Fibroblast of skin of abdomen (primary cell): Measurements from ENCODE around the gene IMP3.

Experiments
- DNase-seq: peaks from one replicate; pipeline ENCODE4 v3.0.0-alpha.2; 2013

IMP3 gene

DNA sequence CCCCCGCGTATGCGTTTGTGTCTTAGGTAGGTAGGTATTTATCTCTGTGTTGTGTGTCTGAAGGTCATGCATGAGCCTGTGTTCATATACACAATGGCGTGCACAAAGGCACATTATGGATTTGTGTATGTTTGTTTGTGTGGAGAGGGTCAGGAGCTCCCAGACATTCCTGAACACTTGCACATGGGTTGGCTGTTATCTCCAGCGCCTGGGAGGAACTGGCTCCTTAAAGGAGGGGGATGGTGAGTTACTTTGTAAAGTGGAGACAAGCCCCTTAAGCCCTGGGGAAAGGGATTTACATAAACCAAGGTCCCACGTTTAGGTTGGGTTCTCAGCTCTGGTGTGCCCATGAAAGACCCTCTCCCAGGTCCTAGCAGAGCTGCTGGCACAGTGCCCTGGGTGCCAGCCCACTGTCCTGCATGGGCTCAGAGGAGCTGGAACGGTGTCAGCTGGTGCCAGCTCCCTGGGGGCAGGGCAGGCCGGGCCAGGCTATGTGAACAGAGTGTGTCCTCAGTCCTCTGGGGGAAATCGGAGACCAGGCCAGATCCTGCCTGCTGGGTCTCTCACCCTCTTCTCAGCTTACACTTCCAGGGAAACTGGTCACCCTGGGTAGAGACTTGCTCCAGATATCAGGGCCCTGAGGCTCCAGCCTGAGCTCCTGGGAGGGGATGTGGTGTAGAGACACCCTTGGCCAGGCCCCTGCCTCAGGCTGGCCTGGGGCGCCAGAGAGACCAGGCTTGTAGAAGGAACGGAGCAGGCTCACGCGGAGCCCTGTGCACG, 32.8 kb upstream of the IMP3 start:
- DNase-seq: peak; percentile 85

DNA sequence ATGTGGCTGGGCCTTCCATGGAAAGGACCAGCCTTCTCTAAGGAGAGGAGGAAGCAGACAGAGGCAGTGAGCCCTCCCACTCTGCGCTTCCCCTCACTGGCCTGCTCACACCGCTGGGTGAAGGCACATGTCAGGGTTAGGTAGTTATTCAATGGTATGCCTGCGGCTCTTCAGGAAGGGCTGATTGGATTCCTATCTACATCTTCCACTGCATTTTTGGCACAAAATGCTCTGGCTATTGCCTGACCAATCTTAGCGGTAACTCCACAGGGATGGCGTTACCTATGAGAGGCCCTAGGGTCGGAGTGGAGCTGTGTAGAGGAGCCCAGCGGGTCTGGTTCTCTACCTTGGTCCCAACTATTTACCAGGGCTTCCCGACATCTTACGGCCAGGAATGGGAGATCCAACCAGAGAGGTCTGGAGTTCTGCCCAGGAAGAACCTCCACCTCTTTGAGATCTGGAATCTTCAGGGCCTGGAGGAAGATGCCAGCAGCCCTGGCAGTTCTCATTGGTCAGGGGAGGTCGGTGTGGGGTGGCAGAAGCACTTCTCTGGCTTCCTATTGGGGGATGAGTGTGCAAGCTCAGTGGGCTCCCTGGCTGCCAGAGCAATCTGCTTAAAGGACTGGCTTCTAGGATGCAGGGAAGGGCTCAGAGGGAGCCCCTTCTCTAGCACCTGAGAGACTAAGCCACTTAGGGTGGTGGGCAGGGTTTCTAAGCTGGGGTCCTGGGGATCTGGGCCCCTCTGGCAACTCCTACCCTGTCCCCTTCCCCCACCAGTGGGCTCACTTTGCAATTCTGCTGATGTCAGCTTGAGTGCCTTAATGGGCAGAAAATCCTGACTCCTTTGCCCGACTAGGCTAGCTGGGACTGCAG, 31.9 kb upstream of the IMP3 start:
- DNase-seq: peak; percentile 38

DNA sequence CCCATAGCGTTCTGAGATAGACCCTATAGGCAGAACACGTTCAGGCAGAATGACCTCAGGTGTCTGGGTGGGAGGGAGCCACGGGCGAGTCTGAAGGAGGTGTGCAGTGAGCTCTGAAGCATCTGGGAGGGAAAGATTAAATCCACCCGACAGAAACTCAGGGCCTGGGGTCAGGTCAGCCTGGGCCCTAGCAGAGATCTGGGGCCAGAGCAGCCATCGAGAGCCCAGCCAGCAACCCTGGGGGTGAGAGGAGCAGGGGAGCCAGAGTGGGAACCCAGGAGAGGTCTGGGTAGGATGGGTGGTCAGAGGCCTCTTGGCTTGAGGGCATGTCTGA, 29.8 kb upstream of the IMP3 start:
- DNase-seq: no peak

- peak; percentile 43 for DNase-seq
Observed at GRCh38 chr15:75669191-75669878, 29.3 kb upstream of the IMP3 start.

GRCh38 chr15:75666823-75667501, 26.9 kb upstream of the IMP3 start:
- peak; percentile 99 for DNase-seq

- DNase-seq: no peak
Observed at GRCh38 chr15:75663931-75664421, 24.0 kb upstream of the IMP3 start.

- no peak for DNase-seq
Observed at GRCh38 chr15:75662823-75663519, 22.9 kb upstream of the IMP3 start.

DNA sequence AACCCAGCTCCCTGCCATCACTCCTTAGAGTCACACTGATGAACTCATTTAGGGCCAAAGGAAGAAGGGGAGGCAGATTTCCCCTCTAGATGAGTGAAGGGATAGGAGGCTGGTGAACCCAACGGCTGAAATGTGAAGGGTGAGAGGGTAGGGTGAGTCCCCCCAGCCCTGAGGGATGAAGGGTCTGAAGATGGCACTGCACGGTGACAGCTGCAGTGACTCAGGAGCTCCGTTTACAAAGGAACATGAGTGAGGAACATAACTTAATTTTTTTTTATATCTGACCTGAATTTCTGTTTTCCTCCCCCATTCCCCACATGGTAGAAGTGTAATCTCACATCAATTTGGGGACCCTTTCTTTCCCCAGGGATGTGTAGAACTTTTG, 21.7 kb upstream of the IMP3 start:
- DNase-seq: no peak

DNA sequence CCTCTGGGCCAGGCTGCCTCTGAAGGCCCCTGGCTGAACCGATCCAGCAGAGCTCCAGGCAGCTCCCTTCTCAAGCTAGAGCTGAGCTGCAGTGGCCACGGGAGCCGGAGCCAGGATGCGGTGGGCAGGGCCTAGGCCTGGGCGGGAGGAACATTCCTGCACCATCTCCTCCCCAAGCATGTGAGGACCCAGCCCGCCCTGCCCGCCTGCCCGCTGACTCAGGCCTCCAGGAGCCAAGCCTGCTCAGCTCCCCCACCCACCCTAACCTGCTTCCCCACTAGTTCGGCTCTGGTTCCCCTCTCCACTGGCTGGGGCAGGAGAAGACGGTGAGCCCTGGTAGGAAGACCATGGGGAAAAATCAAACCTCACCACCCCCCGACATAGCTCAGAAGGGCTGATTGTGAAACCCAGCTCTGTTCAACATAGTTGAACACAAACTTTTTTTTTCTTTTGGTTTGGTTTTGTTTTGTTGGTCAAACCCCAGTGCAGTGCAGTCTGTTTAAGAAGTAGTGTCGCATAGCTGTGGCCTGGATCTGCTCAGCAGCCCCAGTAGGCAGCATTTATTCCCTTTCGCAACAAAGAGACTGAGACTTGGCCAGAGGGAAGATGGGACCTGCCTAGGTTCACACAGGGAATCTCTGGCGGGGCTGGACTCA, 21.2 kb upstream of the IMP3 start:
- DNase-seq: peak; percentile 95

- DNase-seq: peak; percentile 36
Observed at GRCh38 chr15:75659928-75660645, 20.1 kb upstream of the IMP3 start.

- DNase-seq: no peak
Observed at GRCh38 chr15:75659141-75659771, 19.2 kb upstream of the IMP3 start.

DNA sequence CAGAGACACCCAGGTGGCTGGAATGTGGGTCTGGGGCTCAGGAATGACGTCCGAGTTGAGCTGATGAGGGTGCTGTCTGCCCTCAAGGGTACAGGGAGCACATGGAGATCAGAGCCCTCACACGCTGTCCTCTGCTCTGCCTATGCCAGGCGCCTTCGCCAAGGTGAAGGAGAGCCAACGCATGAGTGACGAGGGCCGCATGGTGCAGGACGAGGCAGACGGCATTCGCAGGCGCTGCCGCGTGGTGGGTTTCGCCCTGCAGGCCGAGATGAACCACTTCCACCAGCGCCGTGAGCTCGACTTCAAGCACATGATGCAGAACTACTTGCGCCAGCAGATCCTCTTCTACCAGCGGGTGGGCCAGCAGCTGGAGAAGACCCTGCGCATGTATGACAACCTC, 16.8 kb upstream of the IMP3 start:
- DNase-seq: no peak

DNA sequence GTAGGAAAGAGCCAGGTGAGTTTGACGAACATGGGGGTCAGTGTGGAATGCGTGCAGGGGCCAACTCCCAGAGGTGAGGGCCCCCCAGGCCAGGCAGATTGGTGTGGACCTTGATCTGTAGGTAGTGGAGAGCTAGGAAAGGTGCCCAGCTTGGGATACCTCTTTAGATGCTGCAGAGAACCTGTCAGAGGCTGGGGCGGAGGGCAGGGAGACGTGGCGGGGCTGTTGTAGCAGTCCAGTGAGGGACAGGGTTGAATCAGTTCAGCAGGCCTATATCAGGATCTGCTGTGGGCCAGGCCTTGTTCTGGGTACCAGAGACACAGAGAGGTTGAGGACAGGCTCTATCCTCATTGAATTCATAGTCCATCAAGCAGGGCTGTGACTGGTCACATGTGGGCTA, 16.3 kb upstream of the IMP3 start:
- no peak for DNase-seq

DNA sequence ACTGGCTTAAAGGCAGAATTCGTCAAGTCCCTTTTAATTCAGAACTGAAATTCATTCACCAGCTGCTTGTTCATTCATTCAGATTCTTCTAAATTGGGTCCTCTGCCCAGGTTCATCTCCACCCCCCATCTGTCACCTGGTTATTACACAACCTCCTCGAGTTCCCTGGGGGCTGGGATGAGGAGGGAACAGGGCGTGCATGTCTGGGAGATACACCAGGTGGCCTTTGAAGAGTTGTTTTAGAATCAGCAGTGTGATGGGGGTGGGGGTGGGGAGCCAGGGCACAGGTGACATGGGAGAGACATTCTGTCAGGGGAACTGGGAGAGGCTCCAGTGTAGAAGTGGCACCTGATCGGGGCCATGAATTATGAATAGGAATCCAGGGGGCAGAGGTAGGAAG, 15.9 kb upstream of the IMP3 start:
- DNase-seq: no peak

GRCh38 chr15:75654201-75654907, 14.3 kb upstream of the IMP3 start:
- DNase-seq: no peak

GRCh38 chr15:75653347-75653913, 13.4 kb upstream of the IMP3 start:
- DNase-seq: no peak

DNA sequence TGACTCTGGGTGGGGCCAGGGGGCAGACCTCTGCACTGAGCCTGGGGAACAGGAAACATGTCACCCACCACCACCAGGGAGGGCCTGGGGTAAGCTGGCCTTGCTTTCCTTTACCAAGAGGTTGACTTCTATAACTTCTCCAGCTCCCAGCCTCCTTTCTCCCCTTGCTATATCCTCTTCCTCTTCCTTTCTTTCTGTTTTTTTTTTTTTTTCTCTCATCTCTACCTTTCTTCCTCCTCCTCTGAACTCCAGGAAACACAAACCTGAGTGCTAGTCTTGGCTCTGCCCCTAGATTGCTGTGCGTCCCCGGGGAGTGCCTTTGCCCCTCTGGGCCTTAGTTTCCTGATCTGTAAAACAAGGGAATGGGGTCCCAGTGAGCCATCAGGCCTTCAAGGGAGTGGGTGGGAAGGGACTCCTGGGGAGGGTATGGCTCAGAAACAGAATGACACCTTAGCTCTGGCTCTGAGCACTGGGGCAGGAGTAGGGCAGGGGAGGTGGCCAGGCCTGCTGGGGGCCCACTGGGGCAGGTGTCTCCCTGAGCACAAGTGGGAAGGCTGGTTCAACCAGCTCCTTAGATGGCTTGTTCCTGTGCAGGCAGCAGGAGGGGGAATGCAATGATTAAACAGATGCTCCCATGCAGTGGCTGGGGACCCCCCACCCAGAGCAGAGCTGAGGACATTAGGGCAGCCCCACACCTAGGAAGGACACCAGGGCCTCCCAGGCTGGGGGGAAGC, 12.0 kb upstream of the IMP3 start:
- DNase-seq: no peak
